ENCODE measurements around the gene RNF31. TPM values are rescaled to one million over a fixed set of nuclear protein-coding genes. Genes with fewer than 3 reads are reported as not detected.

RNF31 gene
- total RNA-seq, 2 experiments from 2014 or later = 46.0 to 57.8 TPM

GRCh38 chr14:24181371-24182077 is 34.2 kb downstream of the RNF31 start:
- H3K4me1 Mint-ChIP-seq (ENCODE audit: low read depth) = no peaks in the 10 kb centered on the region
- ChIA-PET CTCF (no interaction called here), POLR2A (interaction anchor here (1.3 to 1.4 kb wide), 2 partner anchors 11 to 20 kb away, joined by 4 read pairs; partner anchors contain the start of gene IRF9)
- no peaks in the 10 kb centered on the region for H3K27me3 ChIP-seq (ENCODE audit: control insufficient read depth in 1 of 2, insufficient read depth in 2 of 2, low read length in 2 of 2)
- H3K27me3 Mint-ChIP-seq = no peaks in the 10 kb centered on the region
- intact Hi-C loops (cut with DNase I, micrococcal nuclease) = no loop called here
- DNase-seq (no peak), ATAC-seq (ENCODE audit: poor library complexity) (peak; percentile 7)
- H3K27ac ChIP-seq (ENCODE audit: low read depth in 1 of 2, low read length in 2 of 2) = no peak overlapping the region
- H3K4me3 ChIP-seq (ENCODE audit: low read length) = no peak overlapping the region
- H3K4me1 ChIP-seq (ENCODE audit: insufficient read depth, low read length) = peaks cover 3% of the 10 kb centered on the region
- no peak for TF ChIP-seq CTCF (IDR thresholded peaks at IDR 0.05)
- peaks cover 86% of the 10 kb centered on the region for H3K36me3 Mint-ChIP-seq (ENCODE audit: low read depth)
- no peaks in the 10 kb centered on the region for H3K9me3 ChIP-seq (ENCODE audit: control insufficient read depth in 1 of 2, insufficient read depth in 1 of 2, low read length in 2 of 2)
- H3K27ac Mint-ChIP-seq = peak overlapping the region; percentile 42
- H3K4me3 Mint-ChIP-seq = no peak overlapping the region
- peaks cover 98% of the 10 kb centered on the region for H3K36me3 ChIP-seq (ENCODE audit: insufficient read depth, low read length)
- H3K9me3 Mint-ChIP-seq = no peaks in the 10 kb centered on the region

GRCh38 chr14:24182110-24182882 is 35.0 kb downstream of the RNF31 start:
- ChIA-PET POLR2A (interaction anchor here (1.1 kb wide), 2 partner anchors 13 to 22 kb away, joined by 3 read pairs; partner anchors contain the start of gene TM9SF1), CTCF (no interaction called here)
- Mint-ChIP-seq H3K4me1 (ENCODE audit: low read depth) (peaks cover 4% of the 10 kb centered on the region), H3K36me3 (ENCODE audit: low read depth) (peaks cover 83% of the 10 kb centered on the region), H3K4me3 (no peak overlapping the region), H3K9me3 (no peaks in the 10 kb centered on the region), H3K27ac (peak overlapping the region; percentile 42), H3K27me3 (no peaks in the 10 kb centered on the region)
- intact Hi-C loops (cut with DNase I, micrococcal nuclease) = no loop called here
- Histone ChIP-seq H3K9me3 (ENCODE audit: control insufficient read depth in 1 of 2, insufficient read depth in 1 of 2, low read length in 2 of 2) (no peaks in the 10 kb centered on the region), H3K27me3 (ENCODE audit: control insufficient read depth in 1 of 2, insufficient read depth in 2 of 2, low read length in 2 of 2) (no peaks in the 10 kb centered on the region), H3K36me3 (ENCODE audit: insufficient read depth, low read length) (peaks cover 96% of the 10 kb centered on the region), H3K4me1 (ENCODE audit: insufficient read depth, low read length) (peaks cover 11% of the 10 kb centered on the region), H3K4me3 (ENCODE audit: low read length) (no peak overlapping the region), H3K27ac (ENCODE audit: low read depth in 1 of 2, low read length in 2 of 2) (no peak overlapping the region)
- TF ChIP-seq CTCF (IDR thresholded peaks at IDR 0.05) = no peak
- ATAC-seq (ENCODE audit: poor library complexity) = no peak
- DNase-seq = no peak

GRCh38 chr14:24183014-24183481 is 35.8 kb downstream of the RNF31 start:
- H3K4me3 ChIP-seq (ENCODE audit: low read length) = no peak overlapping the region
- Mint-ChIP-seq H3K9me3 (no peaks in the 10 kb centered on the region), H3K36me3 (ENCODE audit: low read depth) (peaks cover 78% of the 10 kb centered on the region), H3K4me1 (ENCODE audit: low read depth) (peaks cover 12% of the 10 kb centered on the region), H3K4me3 (no peak overlapping the region), H3K27ac (no peak overlapping the region), H3K27me3 (no peaks in the 10 kb centered on the region)
- DNase-seq (no peak), ATAC-seq (ENCODE audit: poor library complexity) (no peak)
- H3K36me3 ChIP-seq (ENCODE audit: insufficient read depth, low read length) = peaks cover 89% of the 10 kb centered on the region
- intact Hi-C loops (cut with DNase I, micrococcal nuclease) = no loop called here
- no peak overlapping the region for H3K27ac ChIP-seq (ENCODE audit: low read depth in 1 of 2, low read length in 2 of 2)
- H3K4me1 ChIP-seq (ENCODE audit: insufficient read depth, low read length) = peaks cover 18% of the 10 kb centered on the region
- POLR2A ChIA-PET = interaction anchor here (1.1 kb wide), 2 partner anchors 13 to 22 kb away, joined by 3 read pairs; partner anchors contain the start of gene TM9SF1
- no peaks in the 10 kb centered on the region for H3K9me3 ChIP-seq (ENCODE audit: control insufficient read depth in 1 of 2, insufficient read depth in 1 of 2, low read length in 2 of 2)
- TF ChIP-seq CTCF (IDR thresholded peaks at IDR 0.05) = no peak
- CTCF ChIA-PET = no interaction called here
- H3K27me3 ChIP-seq (ENCODE audit: control insufficient read depth in 1 of 2, insufficient read depth in 2 of 2, low read length in 2 of 2) = no peaks in the 10 kb centered on the region
